ENCODE data around the gene SLC18A3. TPM values are rescaled to one million over a fixed set of nuclear protein-coding genes. Genes with fewer than 3 reads are reported as not detected.

The SLC18A3 gene
- total RNA-seq, 2 donors from 2014 or later: not detected

- Mint-ChIP-seq H3K4me1 (no peaks in the 10 kb centered on the region), H3K36me3 (ENCODE audit: low read depth) (no peaks in the 10 kb centered on the region), H3K27ac (no peak overlapping the region), H3K27me3 (peaks cover 66% of the 10 kb centered on the region), H3K4me3 (no peak overlapping the region)
- ATAC-seq (no peak), DNase-seq (no peak)
- H3K9me3 ChIP-seq (ENCODE audit: control insufficient read depth, low read length, poor library complexity, severe bottlenecking): no peaks in the 10 kb centered on the region
Observed at GRCh38 chr10:49598986-49599385, 11.1 kb upstream of the SLC18A3 start.

DNA sequence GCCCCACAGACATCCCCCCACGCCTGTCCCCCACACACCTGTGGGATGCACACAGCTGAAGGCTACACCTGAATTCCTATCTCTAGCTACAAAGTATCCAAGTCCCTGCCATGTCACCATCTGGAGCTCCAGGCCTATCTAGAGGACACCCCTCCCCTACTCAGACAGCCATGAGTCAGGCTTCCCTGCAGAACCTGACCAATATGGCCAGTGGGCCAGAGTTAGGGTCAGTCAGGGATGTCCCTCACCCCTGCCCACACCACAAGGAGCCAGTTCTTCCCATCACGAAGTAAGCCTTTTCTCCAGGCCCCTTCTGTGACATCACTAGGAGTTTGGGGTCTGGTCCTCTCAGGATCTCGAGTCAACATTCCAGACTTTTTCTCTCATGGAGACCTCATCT lies 10.6 kb upstream of the SLC18A3 start:
- no peak overlapping the region for H3K4me3 Mint-ChIP-seq
- no peaks in the 10 kb centered on the region for H3K9me3 ChIP-seq (ENCODE audit: control insufficient read depth, low read length, poor library complexity, severe bottlenecking)
- H3K4me1 Mint-ChIP-seq: no peaks in the 10 kb centered on the region
- no peak for DNase-seq
- H3K36me3 Mint-ChIP-seq (ENCODE audit: low read depth): no peaks in the 10 kb centered on the region
- no peak for ATAC-seq
- H3K27ac Mint-ChIP-seq: no peak overlapping the region
- H3K27me3 Mint-ChIP-seq: peaks cover 68% of the 10 kb centered on the region

- Mint-ChIP-seq H3K4me3 (no peak overlapping the region), H3K27ac (no peak overlapping the region), H3K36me3 (ENCODE audit: low read depth) (no peaks in the 10 kb centered on the region), H3K27me3 (peaks cover 68% of the 10 kb centered on the region), H3K4me1 (no peaks in the 10 kb centered on the region)
- ATAC-seq: no peak
- no peak for DNase-seq
- H3K9me3 ChIP-seq (ENCODE audit: control insufficient read depth, low read length, poor library complexity, severe bottlenecking): no peaks in the 10 kb centered on the region
Observed at GRCh38 chr10:49600046-49600445, 10.1 kb upstream of the SLC18A3 start.

DNA sequence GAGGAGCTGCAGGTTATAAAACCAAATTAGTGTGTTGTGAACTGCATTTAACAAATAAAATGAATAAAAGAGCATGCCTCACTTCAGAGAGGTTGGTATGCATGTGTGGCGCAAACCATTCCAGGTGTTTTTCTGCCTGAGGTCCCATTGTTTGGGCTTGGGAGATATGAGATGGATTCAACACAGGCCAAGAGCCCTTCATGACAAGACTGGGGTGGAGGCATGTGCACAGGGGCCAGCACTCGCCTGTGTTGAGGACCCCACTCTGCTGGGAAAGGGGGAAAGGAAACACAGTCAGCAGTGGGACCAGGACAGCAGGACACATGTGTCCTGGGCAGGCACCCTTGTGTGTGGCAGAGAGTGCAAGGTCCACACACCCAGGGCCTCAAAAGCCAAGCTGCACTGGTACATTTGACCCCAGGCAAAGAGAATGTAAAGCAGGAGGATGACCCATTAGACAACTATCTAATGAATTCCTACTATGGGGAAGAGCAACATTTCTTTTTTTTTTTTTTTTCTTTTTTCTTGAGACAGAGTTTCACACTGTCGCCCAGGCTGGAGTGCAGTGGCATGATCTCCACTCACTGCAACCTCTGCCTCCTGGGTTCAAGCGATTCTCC lies 9.2 kb upstream of the SLC18A3 start:
- no peak for ATAC-seq
- DNase-seq: no peak

DNA sequence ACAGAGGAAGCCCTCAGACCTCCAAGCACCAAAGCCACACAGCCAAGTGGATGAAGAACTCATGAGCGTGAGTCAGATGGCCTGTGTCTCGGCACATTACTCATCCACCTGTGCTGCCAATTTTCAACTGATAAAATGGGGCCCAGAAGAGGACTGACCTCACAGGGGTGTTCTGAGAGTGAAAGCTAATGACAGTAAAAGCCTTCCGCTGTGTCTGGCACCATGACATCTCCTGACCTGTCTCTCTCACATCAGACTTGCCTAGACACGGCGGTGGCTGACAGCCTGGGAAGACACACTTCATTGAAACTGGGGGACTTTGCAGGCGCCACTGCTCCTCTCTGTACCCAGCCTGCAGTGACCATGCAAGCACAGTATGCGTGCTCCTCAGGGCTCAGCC lies 8.3 kb upstream of the SLC18A3 start:
- Mint-ChIP-seq H3K4me3 (no peak overlapping the region), H3K36me3 (ENCODE audit: low read depth) (no peaks in the 10 kb centered on the region), H3K27ac (no peak overlapping the region), H3K27me3 (peaks cover 62% of the 10 kb centered on the region), H3K4me1 (no peaks in the 10 kb centered on the region)
- ATAC-seq (no peak), DNase-seq (no peak)
- H3K9me3 ChIP-seq (ENCODE audit: control insufficient read depth, low read length, poor library complexity, severe bottlenecking): no peaks in the 10 kb centered on the region

More for the DNA sequence above, 9.2 kb upstream of the SLC18A3 start:
- Mint-ChIP-seq H3K36me3 (ENCODE audit: low read depth) (no peaks in the 10 kb centered on the region), H3K27me3 (peaks cover 68% of the 10 kb centered on the region), H3K4me1 (no peaks in the 10 kb centered on the region), H3K4me3 (no peak overlapping the region), H3K27ac (no peak overlapping the region)
- no peaks in the 10 kb centered on the region for H3K9me3 ChIP-seq (ENCODE audit: control insufficient read depth, low read length, poor library complexity, severe bottlenecking)

DNA sequence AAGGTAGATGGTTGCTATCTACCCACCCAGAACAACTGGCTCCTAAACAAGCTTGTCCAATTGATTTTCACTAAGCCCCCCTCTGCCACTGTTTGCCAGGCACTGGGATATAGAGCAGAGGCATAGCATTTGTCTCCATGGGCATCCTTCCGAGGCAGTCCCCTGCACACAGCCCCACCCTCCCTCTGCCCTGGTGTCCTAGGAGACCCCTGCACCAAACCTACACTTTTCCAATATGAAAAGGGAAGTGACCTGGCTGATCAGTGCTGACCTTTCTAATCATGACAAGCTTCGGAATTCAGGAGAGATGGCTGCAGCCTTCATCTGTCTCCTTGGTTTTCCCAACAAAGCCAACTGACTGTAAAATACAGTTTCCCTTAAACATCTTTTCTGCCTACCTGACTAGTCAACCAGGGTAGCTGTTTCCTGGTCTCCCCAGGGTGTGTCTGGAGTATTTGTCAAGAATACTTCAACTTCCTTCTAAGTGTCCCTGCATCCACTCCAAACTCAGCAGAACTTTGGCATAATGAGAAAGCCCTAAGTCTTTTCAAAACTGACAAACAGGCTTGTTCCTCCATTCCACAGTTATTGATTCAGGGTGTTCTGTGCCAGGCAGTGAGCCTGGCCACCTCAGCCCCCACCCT lies 7.6 kb upstream of the SLC18A3 start:
- DNase-seq (no peak), ATAC-seq (no peak)
- Mint-ChIP-seq H3K36me3 (ENCODE audit: low read depth) (no peaks in the 10 kb centered on the region), H3K27me3 (peaks cover 60% of the 10 kb centered on the region), H3K4me1 (no peaks in the 10 kb centered on the region), H3K27ac (no peak overlapping the region), H3K4me3 (no peak overlapping the region)
- H3K9me3 ChIP-seq (ENCODE audit: control insufficient read depth, low read length, poor library complexity, severe bottlenecking): no peaks in the 10 kb centered on the region

DNA sequence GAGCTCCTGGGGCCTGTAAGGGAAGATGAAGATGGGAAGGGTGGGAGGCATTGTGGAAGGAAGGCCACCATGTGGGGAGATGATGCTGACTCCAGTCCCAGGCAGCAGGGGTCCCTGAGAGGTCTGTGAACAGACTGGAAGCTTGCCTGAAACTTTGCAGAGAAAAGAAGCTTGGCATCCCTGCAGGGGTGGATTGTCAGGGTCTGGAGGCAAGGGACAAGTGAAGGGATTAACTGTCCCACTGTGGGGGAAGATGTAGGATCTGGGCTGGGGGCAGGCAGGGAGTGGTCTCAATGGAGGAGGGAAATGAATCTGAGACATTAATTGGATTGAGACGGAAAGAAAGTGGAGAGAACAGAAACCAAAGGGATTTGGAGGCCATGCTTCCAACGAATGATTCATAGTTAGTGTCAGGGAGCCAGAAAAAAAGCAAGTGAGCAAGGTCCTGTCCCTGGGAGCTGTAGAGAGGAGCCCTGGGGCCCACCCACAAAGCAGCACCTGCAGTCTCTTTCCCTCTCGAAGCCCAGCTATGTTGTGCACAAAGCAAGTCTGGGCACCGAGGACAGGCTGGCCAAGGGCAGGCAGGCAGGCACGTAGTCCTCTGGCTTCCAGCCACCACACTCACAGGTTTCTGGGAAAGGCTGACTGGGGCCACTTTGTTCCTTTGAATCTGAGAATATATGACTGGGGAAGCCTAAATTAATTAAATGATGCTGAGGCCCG lies 4.7 kb upstream of the SLC18A3 start:
- H3K27me3 Mint-ChIP-seq: peaks cover 61% of the 10 kb centered on the region
- no peak overlapping the region for H3K4me3 Mint-ChIP-seq
- no peak for DNase-seq

GRCh38 chr10:49605939-49606509 lies 4.1 kb upstream of the SLC18A3 start:
- Mint-ChIP-seq H3K4me3 (no peak overlapping the region), H3K27ac (no peak overlapping the region), H3K36me3 (ENCODE audit: low read depth) (no peaks in the 10 kb centered on the region), H3K27me3 (peaks cover 57% of the 10 kb centered on the region), H3K4me1 (no peaks in the 10 kb centered on the region)
- no peak for DNase-seq
- no peak for ATAC-seq
- no peaks in the 10 kb centered on the region for H3K9me3 ChIP-seq (ENCODE audit: control insufficient read depth, low read length, poor library complexity, severe bottlenecking)

More for the DNA sequence above, 4.7 kb upstream of the SLC18A3 start:
- H3K36me3 Mint-ChIP-seq (ENCODE audit: low read depth): no peaks in the 10 kb centered on the region
- no peak for ATAC-seq
- no peaks in the 10 kb centered on the region for H3K4me1 Mint-ChIP-seq
- H3K27ac Mint-ChIP-seq: no peak overlapping the region
- no peaks in the 10 kb centered on the region for H3K9me3 ChIP-seq (ENCODE audit: control insufficient read depth, low read length, poor library complexity, severe bottlenecking)

DNA sequence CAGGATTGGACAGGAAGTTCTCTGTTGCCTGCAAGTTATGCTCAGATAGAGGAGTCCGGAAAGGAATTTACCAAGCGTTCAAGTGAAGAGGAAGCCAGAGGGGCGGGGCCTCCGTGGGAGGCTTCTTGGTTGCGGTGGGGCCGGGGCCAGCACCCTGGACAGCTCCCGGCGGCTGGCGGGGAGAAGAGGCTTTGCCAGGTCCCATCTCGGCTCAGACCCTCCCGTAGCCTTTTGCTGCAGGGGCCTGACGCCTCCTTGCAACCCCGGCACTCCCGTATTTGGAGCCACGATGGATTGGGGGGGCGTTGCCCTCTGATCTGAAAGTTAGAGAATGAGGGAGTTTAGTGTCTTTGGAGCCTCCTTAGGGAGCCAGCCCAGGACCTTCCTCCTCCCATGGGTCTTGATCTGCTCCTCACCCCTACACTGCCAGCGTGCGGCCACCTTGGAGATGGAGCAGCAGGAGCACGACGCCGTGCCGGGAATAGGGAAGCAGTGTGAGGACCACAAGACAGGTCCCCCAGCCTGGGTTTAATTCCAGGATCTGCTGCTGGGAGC lies 3.1 kb upstream of the SLC18A3 start:
- DNase-seq (peak; percentile 35 to 51 (median 41)), ATAC-seq (peak; percentile 81)
- no peaks in the 10 kb centered on the region for H3K4me1 Mint-ChIP-seq
- no peak overlapping the region for H3K4me3 Mint-ChIP-seq
- peaks cover 57% of the 10 kb centered on the region for H3K27me3 Mint-ChIP-seq
- no peaks in the 10 kb centered on the region for H3K36me3 Mint-ChIP-seq (ENCODE audit: low read depth)
- H3K9me3 ChIP-seq (ENCODE audit: control insufficient read depth, low read length, poor library complexity, severe bottlenecking): no peaks in the 10 kb centered on the region
- H3K27ac Mint-ChIP-seq: no peak overlapping the region

DNA sequence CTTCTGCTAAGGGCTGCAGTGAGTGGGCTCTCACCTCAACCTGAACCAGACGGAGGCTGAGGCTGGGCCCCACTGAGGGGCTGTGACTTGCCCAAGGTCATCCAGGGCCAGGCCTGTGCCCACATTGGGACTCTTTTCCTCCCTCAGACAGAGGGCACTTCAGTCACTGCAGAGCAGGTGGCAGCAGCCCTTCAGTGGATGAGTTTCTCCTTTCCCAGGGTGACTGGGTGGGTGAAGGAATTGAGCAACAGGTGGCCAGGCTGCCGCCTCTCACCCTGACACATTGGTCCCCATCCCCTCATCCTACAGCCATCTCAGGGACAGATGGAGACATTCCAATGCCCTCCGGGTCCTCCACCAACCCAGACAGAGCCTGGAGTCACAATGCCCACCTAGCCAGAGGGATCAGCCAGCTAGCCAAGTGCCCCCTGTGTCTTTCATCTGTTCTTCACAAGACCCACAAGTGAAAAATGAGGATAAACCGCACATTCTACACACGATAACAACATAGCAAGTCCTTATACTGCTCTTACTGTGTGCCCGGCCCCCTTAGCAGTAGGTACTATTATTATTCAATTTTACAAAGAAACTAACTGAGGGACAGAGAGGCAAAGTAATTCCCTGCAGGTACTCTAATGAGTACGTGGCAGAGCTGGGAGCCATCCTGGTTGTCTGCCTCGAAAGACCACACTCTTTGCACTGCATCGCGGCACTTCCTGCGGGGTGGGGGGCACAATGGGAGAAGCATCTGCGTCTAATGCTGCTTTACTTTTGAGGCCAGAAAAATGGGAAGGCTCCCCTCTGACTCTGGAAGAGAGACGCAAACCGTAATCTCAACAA lies 1.7 kb upstream of the SLC18A3 start:
- Mint-ChIP-seq H3K27me3 (peaks cover 58% of the 10 kb centered on the region), H3K4me3 (no peak overlapping the region), H3K4me1 (peaks cover 2% of the 10 kb centered on the region), H3K36me3 (ENCODE audit: low read depth) (peaks cover 3% of the 10 kb centered on the region), H3K27ac (no peak overlapping the region)
- no peak for DNase-seq
- ATAC-seq: no peak
- H3K9me3 ChIP-seq (ENCODE audit: control insufficient read depth, low read length, poor library complexity, severe bottlenecking): no peaks in the 10 kb centered on the region

DNA sequence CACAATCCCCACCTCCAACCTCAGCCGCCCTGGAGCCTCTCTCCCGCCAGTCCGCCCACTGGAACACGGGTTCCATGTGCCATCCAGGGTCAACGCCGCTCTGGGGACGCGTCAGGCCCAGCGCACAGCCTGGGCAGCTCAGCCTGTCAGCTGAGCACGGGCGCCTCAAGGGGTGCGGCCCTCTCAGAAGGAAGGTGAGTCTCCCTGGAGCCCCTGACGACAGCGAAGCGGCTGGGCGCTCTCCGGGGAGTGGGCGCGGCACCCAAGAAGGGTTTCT lies 1.2 kb upstream of the SLC18A3 start:
- Mint-ChIP-seq H3K27ac (no peak overlapping the region), H3K4me1 (peaks cover 2% of the 10 kb centered on the region), H3K36me3 (ENCODE audit: low read depth) (peaks cover 3% of the 10 kb centered on the region), H3K27me3 (peaks cover 58% of the 10 kb centered on the region), H3K4me3 (no peak overlapping the region)
- DNase-seq: no peak
- H3K9me3 ChIP-seq (ENCODE audit: control insufficient read depth, low read length, poor library complexity, severe bottlenecking): no peaks in the 10 kb centered on the region
- no peak for ATAC-seq

DNA sequence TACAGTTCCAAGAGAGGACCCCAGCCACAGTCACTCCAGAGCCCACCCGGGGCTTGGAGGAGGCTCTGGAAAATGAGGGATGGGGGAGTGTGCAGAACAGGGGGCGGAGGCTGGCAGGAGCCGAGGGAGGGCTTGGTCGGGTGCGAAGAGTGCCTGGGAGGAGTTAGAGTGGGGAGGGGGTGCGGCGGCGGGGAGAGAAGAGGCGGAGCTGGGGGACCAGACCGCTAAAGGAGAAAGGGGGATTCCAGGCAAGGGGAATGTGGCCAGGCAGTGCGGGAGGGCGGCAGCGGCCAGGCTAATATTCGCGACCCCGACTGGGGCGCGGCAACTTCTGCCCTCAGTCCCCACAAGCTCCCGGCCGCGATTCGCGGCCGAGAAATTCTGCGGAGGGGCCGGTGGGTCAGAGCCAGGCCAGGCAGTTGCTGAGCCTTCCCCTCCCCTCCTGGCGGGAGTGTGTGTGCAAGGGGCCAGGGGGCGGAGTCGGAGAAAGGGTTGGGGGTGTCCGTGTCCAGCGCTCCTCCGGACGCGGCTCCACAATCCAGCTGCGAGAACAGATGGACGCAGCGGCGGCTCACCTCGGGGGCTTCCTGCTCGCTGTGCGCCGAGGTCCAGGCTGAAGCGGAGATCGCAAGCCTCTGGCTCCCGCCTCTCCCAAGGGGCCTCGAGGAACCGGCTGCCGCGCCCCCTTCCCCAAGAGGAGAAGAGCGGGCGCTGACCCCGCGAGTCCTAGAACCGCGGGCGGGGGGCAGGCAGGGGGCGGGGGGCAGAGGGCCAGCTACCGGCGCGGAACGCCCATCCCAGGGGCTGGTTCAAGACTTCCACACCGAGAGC lies 612 bp upstream of the SLC18A3 start:
- DNase-seq (no peak), ATAC-seq (no peak)
- H3K9me3 ChIP-seq (ENCODE audit: control insufficient read depth, low read length, poor library complexity, severe bottlenecking): no peaks in the 10 kb centered on the region
- H3K36me3 Mint-ChIP-seq (ENCODE audit: low read depth): peaks cover 3% of the 10 kb centered on the region
- no peak overlapping the region for H3K4me3 Mint-ChIP-seq
- H3K27ac Mint-ChIP-seq: no peak overlapping the region
- H3K4me1 Mint-ChIP-seq: peaks cover 2% of the 10 kb centered on the region
- H3K27me3 Mint-ChIP-seq: peaks cover 55% of the 10 kb centered on the region

All from T-helper 17 cell (primary cell).